ENCODE measurements around the gene KLK15. TPM values are rescaled to one million over a fixed set of nuclear protein-coding genes. Genes with fewer than 3 reads are reported as not detected.

The KLK15 gene
- total and polyA plus RNA-seq, 2 donors (not counting 3 experiments of a cell fraction or from before 2014, with no cell fraction given), result not detected

GRCh38 chr19:50808856-50809255 is 24.5 kb downstream of the KLK15 start:
- intact Hi-C loops (cut with micrococcal nuclease) (no loop called here), dilution Hi-C loops (cut with MboI; ENCODE audit: extremely low pct_ligation_motif_present, low sequenced_read_pairs) (no loop called here)
- Histone ChIP-seq H3K4me2 (ENCODE audit: insufficient read depth, low read length) (no peak overlapping the region), H2AFZ (ENCODE audit: low read depth, low read length) (no peak overlapping the region), H3K27ac (ENCODE audit: insufficient read depth, low read depth, low read length) (no peak overlapping the region), H3K4me3 (replicated peaks in 1 of 3; ENCODE audit: insufficient read depth in 1 of 3, low read depth in 1 of 3, low read length in 3 of 3) (no peak overlapping the region), H3K4me1 (ENCODE audit: control insufficient read depth, extremely low read depth, insufficient read depth, low read length) (no peaks in the 10 kb centered on the region), H4K20me1 (replicated peaks; ENCODE audit: control insufficient read depth, extremely low read depth, insufficient read depth, low read length) (no peaks in the 10 kb centered on the region), H3K9ac (replicated peaks; ENCODE audit: extremely low read depth, insufficient read depth, low read length) (no peak overlapping the region), H3K9me3 (replicated peaks; ENCODE audit: control insufficient read depth, insufficient read depth, low read length) (no peaks in the 10 kb centered on the region), H3K36me3 (ENCODE audit: control insufficient read depth in 2 of 2, extremely low read depth in 1 of 2, insufficient read depth in 2 of 2, low read length in 2 of 2) (no peaks in the 10 kb centered on the region), H3K79me2 (ENCODE audit: control insufficient read depth, insufficient read depth, low read length) (peaks cover 5% of the 10 kb centered on the region), H3K27me3 (ENCODE audit: control insufficient read depth in 2 of 2, insufficient read depth in 2 of 2, low read length in 2 of 2) (no peaks in the 10 kb centered on the region), H3K9me1 (replicated peaks; ENCODE audit: control insufficient read depth, extremely low read depth, insufficient read depth, low read length) (no peaks in the 10 kb centered on the region)
- no peak for FAIRE-seq
- BruUV-seq (replicated peaks), result no TSS peak
- CTCF ChIA-PET, result no interaction called here
- DNase-seq (ENCODE audit: low read depth, low spot score), result no peak
- no peak for TF ChIP-seq MAX (IDR thresholded peaks at IDR 0.05; ENCODE audit: insufficient read depth, insufficient read length)
- TF ChIP-seq CTCF (IDR thresholded peaks at IDR 0.05; ENCODE audit: extremely low read depth in 1 of 2, insufficient read depth in 1 of 2, low read depth in 1 of 2, low read length in 2 of 2), result no peak
- TF ChIP-seq JUN (IDR thresholded peaks at IDR 0.05; ENCODE audit: borderline replicate concordance, insufficient read depth, insufficient read length, low read depth), result no peak
- no peak for TF ChIP-seq POLR2A (IDR thresholded peaks at IDR 0.05; ENCODE audit: low read depth, low read length)
- no peak for TF ChIP-seq EZH2 (IDR thresholded peaks at IDR 0.05; ENCODE audit: borderline replicate concordance, low read depth, low read length, severe bottlenecking)
- no peak for TF ChIP-seq POLR2AphosphoS5 (IDR thresholded peaks at IDR 0.05; ENCODE audit: insufficient read depth, low read depth, low read length)
- TF ChIP-seq GATA2 (IDR thresholded peaks at IDR 0.05; ENCODE audit: insufficient read depth, insufficient read length, low read depth, low read length), result no peak
- no peak for TF ChIP-seq FOS (IDR thresholded peaks at IDR 0.05; ENCODE audit: borderline replicate concordance, insufficient read depth, low read length)
- TF ChIP-seq MYC (IDR thresholded peaks at IDR 0.05; ENCODE audit: low read depth, low read length), result no peak
- POLR2A ChIA-PET, result no interaction called here

All from endothelial cell of umbilical vein (primary cell).